GM23338 (cell line): Measurements from ENCODE around the gene EXOSC7. TPM values are rescaled to one million over a fixed set of nuclear protein-coding genes. Genes with fewer than 3 reads are reported as not detected.

ENCODE experiments used
- ATAC-seq: fragments of 200-7000 bp; cut with Tn5 transposase; 3 replicates; pipeline ENCODE4 v1.9.1; 2020
- DNase-seq: peaks from one replicate; pipeline ENCODE4 v3.0.0-alpha.2; 2015; ENCODE audit warnings: low spot score
- H2AFZ ChIP-seq: fragments of 200-600 bp; sonication (generic); 2 replicates; pipeline ENCODE4 v1.8.0; 2016; ENCODE audit warnings: antibody characterized with exemption, mild to moderate bottlenecking, moderate library complexity
- H3F3A ChIP-seq: fragments of 200-600 bp; sonication (generic); replicated peaks from 2 replicates; pipeline ENCODE4 v1.8.0; 2017; ENCODE audit warnings: antibody characterized with exemption, mixed run types, low read depth
- H3K27ac ChIP-seq: fragments of 200-600 bp; sonication (generic); 2 replicates; pipeline ENCODE4 v1.6.1; 2016; ENCODE audit warnings: low read depth
- H3K27me3 ChIP-seq: fragments of 200-600 bp; sonication (generic); 2 replicates; pipeline ENCODE4 v1.8.0; 2016; ENCODE audit warnings: mild to moderate bottlenecking, mixed run types, moderate library complexity; ENCODE audit not compliant: insufficient read depth
- H3K36me3 ChIP-seq: fragments of 200-600 bp; sonication (generic); 2 replicates; pipeline ENCODE4 v1.8.0; 2016; ENCODE audit warnings: mild to moderate bottlenecking; ENCODE audit not compliant: insufficient read depth
- H3K4me1 ChIP-seq: fragments of 200-600 bp; sonication (generic); 2 replicates; pipeline ENCODE4 v1.8.0; 2016; ENCODE audit warnings: mild to moderate bottlenecking, moderate library complexity; ENCODE audit not compliant: insufficient read depth
- H3K4me2 ChIP-seq: fragments of 200-600 bp; sonication (generic); 2 replicates; pipeline ENCODE4 v1.7.1; 2017; ENCODE audit warnings: mixed run types
- H3K4me3 ChIP-seq: fragments of 200-600 bp; sonication (generic); 2 replicates; pipeline ENCODE4 v1.6.1; 2016; ENCODE audit warnings: mixed run types
- H3K79me2 ChIP-seq: fragments of 200-600 bp; sonication (generic); replicated peaks from 2 replicates; pipeline ENCODE4 v1.8.0; 2017; ENCODE audit warnings: mild to moderate bottlenecking; ENCODE audit not compliant: insufficient read depth
- H3K9me2 ChIP-seq: fragments of 200-600 bp; sonication (generic); 2 replicates; pipeline ENCODE4 v1.8.0; 2017; ENCODE audit not compliant: insufficient read depth
- H4K20me1 ChIP-seq: fragments of 200-600 bp; sonication (generic); replicated peaks from 2 replicates; pipeline ENCODE4 v1.8.0; 2017; ENCODE audit warnings: mild to moderate bottlenecking; ENCODE audit not compliant: insufficient read depth
- H3K27ac Mint-ChIP-seq: 2 replicates; pipeline ENCODE4 v1.8.0; 2020; ENCODE audit warnings: inconsistent platforms, mild to moderate bottlenecking, moderate library complexity, mixed read lengths
- H3K27me3 Mint-ChIP-seq: 3 replicates; pipeline ENCODE4 v1.8.0; 2022; ENCODE audit warnings: low read depth, mild to moderate bottlenecking, moderate library complexity, mixed read lengths, inconsistent platforms; ENCODE audit not compliant: insufficient read depth, poor library complexity
- H3K36me3 Mint-ChIP-seq: 3 replicates; pipeline ENCODE4 v1.8.0; 2021; ENCODE audit warnings: low read depth, mild to moderate bottlenecking, inconsistent platforms, moderate library complexity, mixed read lengths
- H3K4me1 Mint-ChIP-seq: 3 replicates; pipeline ENCODE4 v1.8.0; 2020; ENCODE audit warnings: mild to moderate bottlenecking, inconsistent platforms, mixed read lengths
- H3K4me3 Mint-ChIP-seq: 3 replicates; pipeline ENCODE4 v1.8.0; 2021; ENCODE audit warnings: moderate library complexity, mild to moderate bottlenecking, inconsistent platforms, mixed read lengths
- H3K9me3 Mint-ChIP-seq: 3 replicates; pipeline ENCODE4 v1.8.0; 2020; ENCODE audit warnings: moderate library complexity, mild to moderate bottlenecking, inconsistent platforms, mixed read lengths
- CREB1 ChIP-seq: fragments of 250-450 bp; sonication (Bioruptor Pico); IDR thresholded peaks from 2 replicates; pipeline ENCODE4 v1.5.0; 2020; ENCODE audit warnings: low read depth, mild to moderate bottlenecking, moderate library complexity
- EZH2 ChIP-seq: fragments of 200-600 bp; sonication (generic); IDR thresholded peaks from one replicate; pipeline ENCODE4 v1.8.0; 2017; ENCODE audit warnings: antibody characterized with exemption, mild to moderate bottlenecking, low read depth; ENCODE audit not compliant: unreplicated experiment
- EZH2phosphoT487 ChIP-seq: fragments of 200-600 bp; sonication (generic); IDR thresholded peaks from one replicate; pipeline ENCODE4 v1.8.1; 2018; ENCODE audit warnings: antibody characterized with exemption; ENCODE audit not compliant: unreplicated experiment
- JUNB ChIP-seq: IDR thresholded peaks from one replicate; pipeline ENCODE4 v1.6.1; 2016; ENCODE audit warnings: antibody characterized with exemption; ENCODE audit not compliant: unreplicated experiment
- NANOG ChIP-seq: IDR thresholded peaks from 2 replicates; pipeline ENCODE4 v1.6.1; 2016; ENCODE audit warnings: antibody characterized with exemption, borderline replicate concordance
- POLR2AphosphoS5 ChIP-seq: IDR thresholded peaks from 2 replicates; pipeline ENCODE4 v1.6.1; 2016; ENCODE audit warnings: antibody characterized with exemption, low read depth
- STAT1 ChIP-seq: IDR thresholded peaks from one replicate; pipeline ENCODE4 v1.6.1; 2016; ENCODE audit warnings: antibody characterized with exemption; ENCODE audit not compliant: unreplicated experiment
- ZNF114 ChIP-seq: fragments of 250-450 bp; sonication (Bioruptor Pico); IDR thresholded peaks from 2 replicates; pipeline ENCODE4 v1.5.0; 2020; ENCODE audit warnings: mild to moderate bottlenecking, moderate library complexity
- ZNF331 ChIP-seq: fragments of 250-450 bp; sonication (Bioruptor Pico); IDR thresholded peaks from 2 replicates; pipeline ENCODE4 v1.5.0; 2020; ENCODE audit warnings: low read depth, mild to moderate bottlenecking, moderate library complexity
- polyA plus RNA-seq: library from polyadenylated mRNA; unstranded; fragments of >200 nt; fragmentation: Nextera tagmentation; extraction: Ambion mirVana; gene quantifications from 2 replicates; pipeline ENCODE4 v1.2.1, GENCODE V29; 2016
- total RNA-seq: library from RNA; depleted of rRNA; stranded (reverse); fragments of >200 nt; shearing (Covaris generic); gene quantifications from 2 replicates; pipeline ENCODE4 v1.2.3, GENCODE V29; 2014
- TF ChIP-seq, protein P1 (sequence below): IDR thresholded peaks from one replicate; pipeline ENCODE4 v1.6.1; 2018; ENCODE audit warnings: antibody characterized with exemption; ENCODE audit not compliant: unreplicated experiment
- TF ChIP-seq, protein P2 (sequence below), 2 experiments: fragments of 200-600 bp in 1 of 2; sonication (generic) in 1 of 2; conservative IDR thresholded peaks; 2 replicates each; pipeline versions ENCODE4 v1.5.1 to v1.6.1; 2016 to 2017; ENCODE audit warnings: antibody characterized with exemption in 2 of 2, low read depth in 2 of 2, mild to moderate bottlenecking in 2 of 2, moderate library complexity in 1 of 2
- TF ChIP-seq, protein P3 (sequence below): IDR thresholded peaks from 2 replicates; pipeline ENCODE4 v1.6.1; 2016; ENCODE audit warnings: antibody characterized with exemption
- TF ChIP-seq, protein P4 (sequence below): fragments of 250-450 bp; sonication (Bioruptor Pico); IDR thresholded peaks from 2 replicates; pipeline ENCODE4 v1.5.0; 2020; ENCODE audit warnings: mild to moderate bottlenecking, moderate library complexity

The EXOSC7 gene
- total and polyA plus RNA-seq, 2 experiments from 2014 or later = 84.8 to 120 TPM

DNA sequence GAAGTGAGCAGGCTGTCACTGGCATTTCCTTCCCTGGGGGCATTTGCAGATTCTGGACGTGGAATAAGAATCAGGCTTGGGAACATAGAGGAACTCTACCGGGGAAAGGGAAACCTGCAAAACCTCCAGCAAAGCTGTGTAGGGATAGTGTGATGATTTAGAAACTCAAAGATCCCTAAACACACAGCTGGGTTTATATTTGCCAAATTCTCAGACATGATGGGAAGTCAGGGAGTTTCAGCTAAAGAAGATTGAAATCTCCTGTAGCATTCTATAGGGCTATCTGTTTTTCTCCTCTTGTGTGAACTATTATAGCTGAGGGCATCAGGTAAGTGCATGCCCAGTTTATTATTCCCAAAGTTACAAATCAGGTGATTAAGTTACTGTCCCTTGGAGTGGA, 40.9 kb downstream of the EXOSC7 start:
- no peak overlapping the region for H3K4me3 Mint-ChIP-seq

More for the DNA sequence above, 40.9 kb downstream of the EXOSC7 start:
- Histone ChIP-seq H3K79me2 (no peaks in the 10 kb centered on the region), H2AFZ (no peak overlapping the region), H3K4me3 (no peak overlapping the region), H3F3A (no peaks in the 10 kb centered on the region), H4K20me1 (peaks cover 7% of the 10 kb centered on the region), H3K4me1 (0 out of 2 replicates have a peak, but pooled peaks cover 3% of the 10 kb centered on the region), H3K9me2 (0 out of 2 replicates have a peak, but pooled peaks cover 3% of the 10 kb centered on the region), H3K27ac (no peak overlapping the region), H3K27me3 (no peaks in the 10 kb centered on the region), H3K36me3 (peaks cover 13% of the 10 kb centered on the region), H3K4me2 (no peak overlapping the region)
- DNase-seq = no peak
- H3K9me3 Mint-ChIP-seq = no peaks in the 10 kb centered on the region
- H3K4me1 Mint-ChIP-seq = peaks cover 13% of the 10 kb centered on the region; the same call in 2 of the 3 replicates
- no peak overlapping the region for H3K27ac Mint-ChIP-seq
- TF ChIP-seq, protein P1, sequence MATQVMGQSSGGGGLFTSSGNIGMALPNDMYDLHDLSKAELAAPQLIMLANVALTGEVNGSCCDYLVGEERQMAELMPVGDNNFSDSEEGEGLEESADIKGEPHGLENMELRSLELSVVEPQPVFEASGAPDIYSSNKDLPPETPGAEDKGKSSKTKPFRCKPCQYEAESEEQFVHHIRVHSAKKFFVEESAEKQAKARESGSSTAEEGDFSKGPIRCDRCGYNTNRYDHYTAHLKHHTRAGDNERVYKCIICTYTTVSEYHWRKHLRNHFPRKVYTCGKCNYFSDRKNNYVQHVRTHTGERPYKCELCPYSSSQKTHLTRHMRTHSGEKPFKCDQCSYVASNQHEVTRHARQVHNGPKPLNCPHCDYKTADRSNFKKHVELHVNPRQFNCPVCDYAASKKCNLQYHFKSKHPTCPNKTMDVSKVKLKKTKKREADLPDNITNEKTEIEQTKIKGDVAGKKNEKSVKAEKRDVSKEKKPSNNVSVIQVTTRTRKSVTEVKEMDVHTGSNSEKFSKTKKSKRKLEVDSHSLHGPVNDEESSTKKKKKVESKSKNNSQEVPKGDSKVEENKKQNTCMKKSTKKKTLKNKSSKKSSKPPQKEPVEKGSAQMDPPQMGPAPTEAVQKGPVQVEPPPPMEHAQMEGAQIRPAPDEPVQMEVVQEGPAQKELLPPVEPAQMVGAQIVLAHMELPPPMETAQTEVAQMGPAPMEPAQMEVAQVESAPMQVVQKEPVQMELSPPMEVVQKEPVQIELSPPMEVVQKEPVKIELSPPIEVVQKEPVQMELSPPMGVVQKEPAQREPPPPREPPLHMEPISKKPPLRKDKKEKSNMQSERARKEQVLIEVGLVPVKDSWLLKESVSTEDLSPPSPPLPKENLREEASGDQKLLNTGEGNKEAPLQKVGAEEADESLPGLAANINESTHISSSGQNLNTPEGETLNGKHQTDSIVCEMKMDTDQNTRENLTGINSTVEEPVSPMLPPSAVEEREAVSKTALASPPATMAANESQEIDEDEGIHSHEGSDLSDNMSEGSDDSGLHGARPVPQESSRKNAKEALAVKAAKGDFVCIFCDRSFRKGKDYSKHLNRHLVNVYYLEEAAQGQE = no peak
- TF ChIP-seq, protein P2, sequence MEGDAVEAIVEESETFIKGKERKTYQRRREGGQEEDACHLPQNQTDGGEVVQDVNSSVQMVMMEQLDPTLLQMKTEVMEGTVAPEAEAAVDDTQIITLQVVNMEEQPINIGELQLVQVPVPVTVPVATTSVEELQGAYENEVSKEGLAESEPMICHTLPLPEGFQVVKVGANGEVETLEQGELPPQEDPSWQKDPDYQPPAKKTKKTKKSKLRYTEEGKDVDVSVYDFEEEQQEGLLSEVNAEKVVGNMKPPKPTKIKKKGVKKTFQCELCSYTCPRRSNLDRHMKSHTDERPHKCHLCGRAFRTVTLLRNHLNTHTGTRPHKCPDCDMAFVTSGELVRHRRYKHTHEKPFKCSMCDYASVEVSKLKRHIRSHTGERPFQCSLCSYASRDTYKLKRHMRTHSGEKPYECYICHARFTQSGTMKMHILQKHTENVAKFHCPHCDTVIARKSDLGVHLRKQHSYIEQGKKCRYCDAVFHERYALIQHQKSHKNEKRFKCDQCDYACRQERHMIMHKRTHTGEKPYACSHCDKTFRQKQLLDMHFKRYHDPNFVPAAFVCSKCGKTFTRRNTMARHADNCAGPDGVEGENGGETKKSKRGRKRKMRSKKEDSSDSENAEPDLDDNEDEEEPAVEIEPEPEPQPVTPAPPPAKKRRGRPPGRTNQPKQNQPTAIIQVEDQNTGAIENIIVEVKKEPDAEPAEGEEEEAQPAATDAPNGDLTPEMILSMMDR (conservative IDR thresholded peaks at IDR 0.05; ENCODE audit: low read depth in 2 of 2) = no peak
- TF ChIP-seq ZNF114 (CRISPR knock-in tag) = no peak
- TF ChIP-seq, protein P3, sequence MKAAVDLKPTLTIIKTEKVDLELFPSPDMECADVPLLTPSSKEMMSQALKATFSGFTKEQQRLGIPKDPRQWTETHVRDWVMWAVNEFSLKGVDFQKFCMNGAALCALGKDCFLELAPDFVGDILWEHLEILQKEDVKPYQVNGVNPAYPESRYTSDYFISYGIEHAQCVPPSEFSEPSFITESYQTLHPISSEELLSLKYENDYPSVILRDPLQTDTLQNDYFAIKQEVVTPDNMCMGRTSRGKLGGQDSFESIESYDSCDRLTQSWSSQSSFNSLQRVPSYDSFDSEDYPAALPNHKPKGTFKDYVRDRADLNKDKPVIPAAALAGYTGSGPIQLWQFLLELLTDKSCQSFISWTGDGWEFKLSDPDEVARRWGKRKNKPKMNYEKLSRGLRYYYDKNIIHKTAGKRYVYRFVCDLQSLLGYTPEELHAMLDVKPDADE = no peak
- no peak for TF ChIP-seq NANOG
- TF ChIP-seq POLR2AphosphoS5 = no peak
- TF ChIP-seq JUNB = no peak
- no peak for TF ChIP-seq STAT1
- no peak for TF ChIP-seq EZH2
- no peak for TF ChIP-seq ZNF331 (CRISPR knock-in tag)
- TF ChIP-seq, protein P4, sequence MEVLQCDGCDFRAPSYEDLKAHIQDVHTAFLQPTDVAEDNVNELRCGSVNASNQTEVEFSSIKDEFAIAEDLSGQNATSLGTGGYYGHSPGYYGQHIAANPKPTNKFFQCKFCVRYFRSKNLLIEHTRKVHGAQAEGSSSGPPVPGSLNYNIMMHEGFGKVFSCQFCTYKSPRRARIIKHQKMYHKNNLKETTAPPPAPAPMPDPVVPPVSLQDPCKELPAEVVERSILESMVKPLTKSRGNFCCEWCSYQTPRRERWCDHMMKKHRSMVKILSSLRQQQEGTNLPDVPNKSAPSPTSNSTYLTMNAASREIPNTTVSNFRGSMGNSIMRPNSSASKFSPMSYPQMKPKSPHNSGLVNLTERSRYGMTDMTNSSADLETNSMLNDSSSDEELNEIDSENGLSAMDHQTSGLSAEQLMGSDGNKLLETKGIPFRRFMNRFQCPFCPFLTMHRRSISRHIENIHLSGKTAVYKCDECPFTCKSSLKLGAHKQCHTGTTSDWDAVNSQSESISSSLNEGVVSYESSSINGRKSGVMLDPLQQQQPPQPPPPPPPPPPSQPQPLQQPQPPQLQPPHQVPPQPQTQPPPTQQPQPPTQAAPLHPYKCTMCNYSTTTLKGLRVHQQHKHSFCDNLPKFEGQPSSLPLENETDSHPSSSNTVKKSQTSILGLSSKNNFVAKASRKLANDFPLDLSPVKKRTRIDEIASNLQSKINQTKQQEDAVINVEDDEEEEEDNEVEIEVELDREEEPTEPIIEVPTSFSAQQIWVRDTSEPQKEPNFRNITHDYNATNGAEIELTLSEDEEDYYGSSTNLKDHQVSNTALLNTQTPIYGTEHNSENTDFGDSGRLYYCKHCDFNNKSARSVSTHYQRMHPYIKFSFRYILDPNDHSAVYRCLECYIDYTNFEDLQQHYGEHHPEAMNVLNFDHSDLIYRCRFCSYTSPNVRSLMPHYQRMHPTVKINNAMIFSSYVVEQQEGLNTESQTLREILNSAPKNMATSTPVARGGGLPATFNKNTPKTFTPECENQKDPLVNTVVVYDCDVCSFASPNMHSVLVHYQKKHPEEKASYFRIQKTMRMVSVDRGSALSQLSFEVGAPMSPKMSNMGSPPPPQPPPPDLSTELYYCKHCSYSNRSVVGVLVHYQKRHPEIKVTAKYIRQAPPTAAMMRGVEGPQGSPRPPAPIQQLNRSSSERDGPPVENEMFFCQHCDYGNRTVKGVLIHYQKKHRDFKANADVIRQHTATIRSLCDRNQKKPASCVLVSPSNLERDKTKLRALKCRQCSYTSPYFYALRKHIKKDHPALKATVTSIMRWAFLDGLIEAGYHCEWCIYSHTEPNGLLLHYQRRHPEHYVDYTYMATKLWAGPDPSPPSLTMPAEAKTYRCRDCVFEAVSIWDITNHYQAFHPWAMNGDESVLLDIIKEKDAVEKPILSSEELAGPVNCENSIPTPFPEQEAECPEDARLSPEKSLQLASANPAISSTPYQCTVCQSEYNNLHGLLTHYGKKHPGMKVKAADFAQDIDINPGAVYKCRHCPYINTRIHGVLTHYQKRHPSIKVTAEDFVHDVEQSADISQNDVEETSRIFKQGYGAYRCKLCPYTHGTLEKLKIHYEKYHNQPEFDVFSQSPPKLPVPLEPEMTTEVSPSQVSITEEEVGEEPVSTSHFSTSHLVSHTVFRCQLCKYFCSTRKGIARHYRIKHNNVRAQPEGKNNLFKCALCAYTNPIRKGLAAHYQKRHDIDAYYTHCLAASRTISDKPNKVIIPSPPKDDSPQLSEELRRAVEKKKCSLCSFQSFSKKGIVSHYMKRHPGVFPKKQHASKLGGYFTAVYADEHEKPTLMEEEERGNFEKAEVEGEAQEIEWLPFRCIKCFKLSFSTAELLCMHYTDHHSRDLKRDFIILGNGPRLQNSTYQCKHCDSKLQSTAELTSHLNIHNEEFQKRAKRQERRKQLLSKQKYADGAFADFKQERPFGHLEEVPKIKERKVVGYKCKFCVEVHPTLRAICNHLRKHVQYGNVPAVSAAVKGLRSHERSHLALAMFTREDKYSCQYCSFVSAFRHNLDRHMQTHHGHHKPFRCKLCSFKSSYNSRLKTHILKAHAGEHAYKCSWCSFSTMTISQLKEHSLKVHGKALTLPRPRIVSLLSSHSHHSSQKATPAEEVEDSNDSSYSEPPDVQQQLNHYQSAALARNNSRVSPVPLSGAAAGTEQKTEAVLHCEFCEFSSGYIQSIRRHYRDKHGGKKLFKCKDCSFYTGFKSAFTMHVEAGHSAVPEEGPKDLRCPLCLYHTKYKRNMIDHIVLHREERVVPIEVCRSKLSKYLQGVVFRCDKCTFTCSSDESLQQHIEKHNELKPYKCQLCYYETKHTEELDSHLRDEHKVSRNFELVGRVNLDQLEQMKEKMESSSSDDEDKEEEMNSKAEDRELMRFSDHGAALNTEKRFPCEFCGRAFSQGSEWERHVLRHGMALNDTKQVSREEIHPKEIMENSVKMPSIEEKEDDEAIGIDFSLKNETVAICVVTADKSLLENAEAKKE = no peak
- TF ChIP-seq EZH2phosphoT487 = no peak
- no peak for TF ChIP-seq CREB1
- peaks cover 21% of the 10 kb centered on the region for H3K36me3 Mint-ChIP-seq
- H3K27me3 Mint-ChIP-seq = peaks cover 5% of the 10 kb centered on the region
- ATAC-seq = no peak
